Retinal pigment epithelial cell (primary cell): ENCODE results near the gene BLOC1S2.

Experiments
- DNase-seq: peaks from one replicate; pipeline ENCODE4 v3.0.0-alpha.2; 2010; ENCODE audit warnings: low read depth
- H3K4me3 ChIP-seq: 2 replicates; pipeline ENCODE4 v1.5.1; 2011; ENCODE audit warnings: mild to moderate bottlenecking, low read length, control low read depth, moderate library complexity
- TF ChIP-seq, protein P1 (sequence below): conservative IDR thresholded peaks from 2 replicates; pipeline ENCODE4 v1.5.1; 2011; ENCODE audit warnings: low read depth, low read length, control low read depth, inconsistent platforms

BLOC1S2 gene

DNA sequence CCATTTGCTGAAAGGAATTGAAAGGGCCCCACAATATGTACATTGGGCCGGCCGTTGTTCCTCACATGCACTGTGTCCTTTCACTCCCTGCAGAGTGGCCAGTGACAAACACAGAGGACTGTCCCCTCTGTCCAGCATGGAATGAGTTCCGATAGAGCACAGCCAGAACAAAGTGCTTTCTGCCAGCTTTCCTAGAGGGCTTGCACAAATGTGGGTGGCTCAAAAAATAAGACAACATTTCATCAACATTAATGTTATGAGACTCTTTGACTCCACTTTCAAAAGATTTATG, 41.2 kb upstream of the BLOC1S2 start:
- H3K4me3 ChIP-seq, result no peak overlapping the region
- TF ChIP-seq, protein P1, sequence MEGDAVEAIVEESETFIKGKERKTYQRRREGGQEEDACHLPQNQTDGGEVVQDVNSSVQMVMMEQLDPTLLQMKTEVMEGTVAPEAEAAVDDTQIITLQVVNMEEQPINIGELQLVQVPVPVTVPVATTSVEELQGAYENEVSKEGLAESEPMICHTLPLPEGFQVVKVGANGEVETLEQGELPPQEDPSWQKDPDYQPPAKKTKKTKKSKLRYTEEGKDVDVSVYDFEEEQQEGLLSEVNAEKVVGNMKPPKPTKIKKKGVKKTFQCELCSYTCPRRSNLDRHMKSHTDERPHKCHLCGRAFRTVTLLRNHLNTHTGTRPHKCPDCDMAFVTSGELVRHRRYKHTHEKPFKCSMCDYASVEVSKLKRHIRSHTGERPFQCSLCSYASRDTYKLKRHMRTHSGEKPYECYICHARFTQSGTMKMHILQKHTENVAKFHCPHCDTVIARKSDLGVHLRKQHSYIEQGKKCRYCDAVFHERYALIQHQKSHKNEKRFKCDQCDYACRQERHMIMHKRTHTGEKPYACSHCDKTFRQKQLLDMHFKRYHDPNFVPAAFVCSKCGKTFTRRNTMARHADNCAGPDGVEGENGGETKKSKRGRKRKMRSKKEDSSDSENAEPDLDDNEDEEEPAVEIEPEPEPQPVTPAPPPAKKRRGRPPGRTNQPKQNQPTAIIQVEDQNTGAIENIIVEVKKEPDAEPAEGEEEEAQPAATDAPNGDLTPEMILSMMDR, result no peak
- DNase-seq, result no peak

DNA sequence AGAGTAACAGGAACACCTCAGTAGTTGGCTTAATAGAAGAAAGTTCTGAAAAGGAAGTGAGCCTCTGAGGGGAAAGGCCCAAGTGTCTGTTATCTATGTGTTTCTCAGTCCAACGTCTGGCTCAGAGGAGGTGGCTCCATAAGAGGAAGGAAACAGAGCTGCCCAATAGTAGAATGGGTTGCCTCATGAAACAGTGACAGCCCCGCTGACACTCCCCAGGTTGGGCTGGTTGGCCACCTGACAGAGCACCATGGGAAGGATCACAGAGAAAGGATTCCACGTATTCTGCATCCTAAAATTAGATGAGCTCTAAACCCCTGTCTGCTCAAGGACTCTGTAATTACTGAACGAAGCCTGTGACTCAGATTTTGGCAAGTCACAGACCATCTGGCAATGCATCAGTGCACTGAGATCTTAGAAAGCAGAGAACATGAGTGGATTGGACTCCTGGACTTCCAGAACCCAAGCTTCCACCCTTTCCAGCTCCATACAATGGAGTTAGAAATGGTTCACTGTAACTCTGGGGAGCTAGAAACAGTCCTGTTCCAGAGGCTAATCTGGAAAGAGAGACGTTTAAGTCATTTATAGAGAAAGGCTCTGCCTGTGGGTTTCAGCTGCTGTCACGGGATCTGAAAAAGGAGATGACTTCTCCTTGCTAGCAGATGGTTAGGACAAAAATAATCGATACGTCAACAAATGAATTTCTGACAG, 40.7 kb upstream of the BLOC1S2 start:
- DNase-seq, result no peak
- H3K4me3 ChIP-seq, result no peak overlapping the region
- TF ChIP-seq, protein P1, result no peak

DNA sequence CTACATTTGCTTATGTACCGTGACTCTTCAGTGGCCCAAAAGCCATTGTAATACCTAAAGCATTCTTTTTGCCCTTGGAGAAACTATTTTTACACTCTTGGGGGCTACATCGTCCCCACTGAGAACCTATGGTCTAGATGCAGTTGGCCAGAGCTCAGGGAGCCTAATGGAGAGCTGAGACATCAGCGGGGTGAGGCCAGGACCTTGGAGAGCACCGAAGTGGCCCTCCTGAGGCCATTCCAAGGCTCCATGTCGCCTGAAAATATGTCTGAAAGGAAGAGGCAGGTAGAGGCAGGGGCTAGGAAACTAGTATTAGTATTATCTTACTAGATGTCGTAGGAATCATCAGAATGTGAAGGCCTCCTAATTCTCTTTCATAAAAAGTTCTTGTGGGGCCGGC, 38.7 kb upstream of the BLOC1S2 start:
- TF ChIP-seq, protein P1, result no peak
- DNase-seq, result no peak
- H3K4me3 ChIP-seq, result no peak overlapping the region

DNA sequence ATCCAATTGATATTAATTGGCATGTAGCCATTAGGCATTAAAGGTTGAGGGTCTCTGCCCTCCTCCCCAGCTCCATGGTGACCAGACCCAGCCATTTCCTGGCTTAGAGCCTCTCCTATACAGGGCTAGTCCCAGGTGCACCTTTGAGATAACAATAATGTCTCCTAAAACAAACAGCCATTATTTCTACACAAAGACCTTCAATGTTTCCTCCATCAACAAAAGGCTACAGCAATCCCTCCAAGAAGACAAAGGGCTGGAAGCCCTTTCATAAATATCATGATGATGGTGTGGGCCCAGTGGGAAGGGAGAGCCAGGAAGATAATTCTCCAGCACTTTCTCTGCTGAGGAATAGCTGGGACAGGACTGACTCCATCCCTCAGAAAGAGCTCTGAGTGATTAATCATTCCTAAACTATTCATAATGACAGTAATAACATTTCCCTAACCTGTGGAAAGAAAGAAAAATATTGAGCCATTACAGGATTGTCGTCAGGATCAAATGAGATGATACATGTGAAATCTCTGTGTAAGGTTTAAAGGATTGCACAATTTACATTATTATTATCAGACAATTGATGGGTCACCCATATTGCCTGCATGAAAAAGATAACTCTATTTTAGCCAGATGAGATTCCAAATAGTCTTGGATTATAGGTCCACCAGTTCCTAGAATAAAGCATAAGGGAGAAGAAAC, 33.4 kb upstream of the BLOC1S2 start:
- no peak overlapping the region for H3K4me3 ChIP-seq
- TF ChIP-seq, protein P1, result no peak
- no peak for DNase-seq

DNA sequence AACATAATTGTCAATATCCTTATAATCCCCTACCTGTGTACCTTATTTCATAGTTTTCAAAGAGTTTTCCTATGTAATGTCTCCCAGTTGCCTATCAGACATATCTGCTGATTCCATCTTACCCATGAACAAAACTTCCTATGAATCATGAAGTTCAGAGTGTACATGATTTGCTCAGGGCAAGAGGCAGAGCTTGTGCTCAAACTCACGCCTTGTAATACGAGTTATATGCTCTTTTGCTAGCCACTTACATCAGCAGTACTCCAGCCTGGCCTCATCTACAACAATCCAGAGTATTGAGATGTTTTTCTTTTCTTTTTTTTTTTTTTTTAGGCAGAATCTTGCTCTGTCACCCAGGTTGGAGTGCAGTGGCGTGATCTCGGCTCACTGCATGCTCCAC, 31.7 kb upstream of the BLOC1S2 start:
- H3K4me3 ChIP-seq, result no peak overlapping the region
- no peak for DNase-seq
- TF ChIP-seq, protein P1, result no peak

DNA sequence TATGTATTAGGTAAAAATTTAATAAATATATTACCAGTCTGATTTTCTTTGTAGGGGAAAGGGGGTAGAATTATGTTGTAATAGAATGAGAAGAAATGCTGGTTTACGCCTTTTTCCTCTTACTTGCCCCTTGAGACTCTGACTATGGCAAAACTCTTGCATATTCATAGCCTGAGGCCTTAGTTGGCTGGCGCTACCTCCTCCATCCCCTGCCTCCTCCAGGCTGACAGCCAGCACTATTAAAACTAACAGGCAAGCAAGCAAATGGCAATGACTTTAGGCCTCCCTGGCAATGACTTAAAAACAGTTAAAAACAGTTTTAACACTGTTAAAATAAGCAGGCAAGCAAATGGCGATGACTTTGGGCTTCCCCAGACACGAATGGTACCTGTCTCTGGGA, 29.1 kb upstream of the BLOC1S2 start:
- H3K4me3 ChIP-seq, result no peak overlapping the region
- DNase-seq, result no peak
- TF ChIP-seq, protein P1, result no peak

DNA sequence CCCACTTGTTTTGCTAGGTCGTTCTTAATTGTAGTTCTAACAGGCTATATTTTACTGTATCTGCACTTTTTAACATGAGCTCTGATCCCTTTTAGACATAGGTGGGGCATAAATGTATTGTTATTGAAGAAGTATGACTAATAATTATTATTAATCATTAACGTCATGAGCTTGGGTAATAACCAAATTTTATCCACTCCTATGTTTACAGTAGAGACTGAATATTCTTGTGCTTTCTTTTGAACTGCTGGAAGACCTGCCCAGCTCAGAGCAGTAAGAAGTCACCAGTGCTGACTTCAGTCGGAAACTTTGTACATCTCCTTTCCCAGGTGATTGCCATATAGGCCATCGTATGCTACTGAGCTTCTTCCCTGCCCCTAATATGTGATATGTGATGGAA, 24.8 kb upstream of the BLOC1S2 start:
- no peak overlapping the region for H3K4me3 ChIP-seq
- DNase-seq, result no peak
- TF ChIP-seq, protein P1, result no peak
